Smooth muscle cell (in vitro differentiated cells): ENCODE measurements around the gene CHAT. TPM values are rescaled to one million over a fixed set of nuclear protein-coding genes. Genes with fewer than 3 reads are reported as not detected.

ENCODE experiments used
- DNase-seq: peaks from one replicate; lab custom pipeline; 2025; ENCODE audit not compliant: unreplicated experiment; lab: John Stamatoyannopoulos, UW
- H2AFZ ChIP-seq: fragments of 200-600 bp; sonication (generic); 2 replicates; pipeline ENCODE4 v1.6.0; 2016; ENCODE audit warnings: antibody characterized with exemption, low read depth, mild to moderate bottlenecking
- H3F3A ChIP-seq: fragments of 200-600 bp; sonication (generic); 2 replicates; pipeline ENCODE4 v1.6.0; 2017; ENCODE audit warnings: antibody characterized with exemption, low read depth
- H3K27ac ChIP-seq: fragments of 200-600 bp; sonication (generic); 2 replicates; pipeline ENCODE4 v1.5.1; 2016; ENCODE audit warnings: low read depth, mild to moderate bottlenecking
- H3K27me3 ChIP-seq: fragments of 200-600 bp; sonication (generic); 2 replicates; pipeline ENCODE4 v1.6.1; 2016; ENCODE audit warnings: low read depth, mild to moderate bottlenecking
- H3K36me3 ChIP-seq: fragments of 200-600 bp; sonication (generic); 2 replicates; pipeline ENCODE4 v1.5.1; 2016; ENCODE audit warnings: low read depth
- H3K4me1 ChIP-seq: fragments of 200-600 bp; sonication (generic); 2 replicates; pipeline ENCODE4 v1.5.1; 2016; ENCODE audit warnings: low read depth
- H3K4me2 ChIP-seq: fragments of 200-600 bp; sonication (generic); 2 replicates; pipeline ENCODE4 v1.6.0; 2016; ENCODE audit warnings: mild to moderate bottlenecking
- H3K4me3 ChIP-seq: fragments of 200-600 bp; sonication (generic); 2 replicates; pipeline ENCODE4 v1.5.1; 2016; ENCODE audit warnings: mild to moderate bottlenecking
- H3K79me2 ChIP-seq: fragments of 200-600 bp; sonication (generic); 2 replicates; pipeline ENCODE4 v1.6.0; 2016; ENCODE audit warnings: low read depth, mild to moderate bottlenecking
- H3K9ac ChIP-seq: fragments of 200-600 bp; sonication (generic); 2 replicates; pipeline ENCODE4 v1.6.0; 2016; ENCODE audit warnings: low read depth
- H3K9me3 ChIP-seq: fragments of 200-600 bp; sonication (generic); replicated peaks from 2 replicates; pipeline ENCODE4 v1.5.1; 2016; ENCODE audit warnings: low read depth
- H4K20me1 ChIP-seq: fragments of 200-600 bp; sonication (generic); 2 replicates; pipeline ENCODE4 v1.6.0; 2016; ENCODE audit warnings: low read depth
- CTCF ChIP-seq: fragments of 200-600 bp; sonication (generic); IDR thresholded peaks from 2 replicates; pipeline ENCODE4 v1.5.1; 2017; ENCODE audit warnings: borderline replicate concordance, mild to moderate bottlenecking, antibody characterized with exemption; ENCODE audit not compliant: insufficient read depth, poor library complexity, severe bottlenecking
- WGBS: methylation state at CpG from one replicate; pipeline ENCODE4 v1.1.7; 2016; ENCODE audit warnings: low lambda C conversion rate; 5-methylcytosine and 5-hydroxymethylcytosine counted together
- polyA plus RNA-seq: library from polyadenylated mRNA; unstranded; fragments of >200 nt; fragmentation: Nextera tagmentation; extraction: Ambion mirVana; gene quantifications from 2 replicates; pipeline ENCODE4 v1.2.1, GENCODE V29; 2016
- total RNA-seq: library from RNA; depleted of rRNA; stranded (reverse); fragments of >200 nt; gene quantifications from 2 replicates; pipeline ENCODE4 v1.2.3, GENCODE V29; 2014

The CHAT gene
- total and polyA plus RNA-seq, 2 experiments from 2014 or later: not detected

GRCh38 chr10:49707585-49707984 is 93.7 kb downstream of the CHAT start:
- Histone ChIP-seq H4K20me1 (no peaks in the 10 kb centered on the region), H2AFZ (no peak overlapping the region), H3K9me3 (no peaks in the 10 kb centered on the region), H3K36me3 (no peaks in the 10 kb centered on the region), H3K4me3 (no peak overlapping the region), H3F3A (no peaks in the 10 kb centered on the region), H3K4me2 (no peak overlapping the region), H3K4me1 (no peaks in the 10 kb centered on the region), H3K27ac (no peak overlapping the region), H3K9ac (no peak overlapping the region), H3K79me2 (no peaks in the 10 kb centered on the region), H3K27me3 (peaks cover 11% of the 10 kb centered on the region)
- DNase-seq: no peak
- no peak for TF ChIP-seq CTCF
- 80% methylated on average over 3 of the region's 3 CpGs for WGBS

GRCh38 chr10:49709934-49710333 is 96.1 kb downstream of the CHAT start:
- Histone ChIP-seq H3K4me2 (no peak overlapping the region), H3K9ac (no peak overlapping the region), H3F3A (no peaks in the 10 kb centered on the region), H3K27me3 (peaks cover 11% of the 10 kb centered on the region), H3K79me2 (no peaks in the 10 kb centered on the region), H3K9me3 (no peaks in the 10 kb centered on the region), H2AFZ (no peak overlapping the region), H3K4me1 (no peaks in the 10 kb centered on the region), H3K36me3 (no peaks in the 10 kb centered on the region), H3K4me3 (no peak overlapping the region), H3K27ac (no peak overlapping the region), H4K20me1 (no peaks in the 10 kb centered on the region)
- no peak for TF ChIP-seq CTCF
- 67% methylated on average over 5 of the region's 5 CpGs for WGBS
- no peak for DNase-seq

- Histone ChIP-seq H3K9me3 (no peaks in the 10 kb centered on the region), H3K4me3 (no peak overlapping the region), H3F3A (no peaks in the 10 kb centered on the region), H3K27me3 (peaks cover 11% of the 10 kb centered on the region), H2AFZ (no peak overlapping the region), H3K36me3 (no peaks in the 10 kb centered on the region), H4K20me1 (no peaks in the 10 kb centered on the region), H3K79me2 (no peaks in the 10 kb centered on the region), H3K4me2 (no peak overlapping the region), H3K27ac (no peak overlapping the region), H3K9ac (no peak overlapping the region), H3K4me1 (no peaks in the 10 kb centered on the region)
- WGBS: 91% methylated on average over 6 of the region's 6 CpGs
- TF ChIP-seq CTCF: no peak
- DNase-seq: no peak
Observed at GRCh38 chr10:49710966-49711365, 97.1 kb downstream of the CHAT start.

- Histone ChIP-seq H3K27me3 (peaks cover 11% of the 10 kb centered on the region), H3K4me2 (no peak overlapping the region), H3K9ac (no peak overlapping the region), H3K4me1 (no peaks in the 10 kb centered on the region), H3K9me3 (no peaks in the 10 kb centered on the region), H3K27ac (no peak overlapping the region), H3K79me2 (no peaks in the 10 kb centered on the region), H3F3A (no peaks in the 10 kb centered on the region), H2AFZ (no peak overlapping the region), H3K36me3 (no peaks in the 10 kb centered on the region), H4K20me1 (no peaks in the 10 kb centered on the region), H3K4me3 (no peak overlapping the region)
- WGBS: 90% methylated on average over 8 of the region's 8 CpGs
- TF ChIP-seq CTCF: no peak
- DNase-seq: no peak
Observed at GRCh38 chr10:49711481-49711880, 97.6 kb downstream of the CHAT start.
